Colonic mucosa (tissue), 4 donors: ENCODE data around the gene SCN5A. TPM values are rescaled to one million over a fixed set of nuclear protein-coding genes. Genes with fewer than 3 reads are reported as not detected.

Source experiments
- DNase-seq: peaks from one replicate; pipeline ENCODE4 v3.0.0-alpha.2; 2020
- H3K27ac ChIP-seq: fragments of 200-600 bp; one replicate; pipeline ENCODE4 v1.8.0; 2021
- H3K27me3 ChIP-seq: fragments of 200-600 bp; one replicate; pipeline ENCODE4 v1.8.0; 2021
- H3K36me3 ChIP-seq: fragments of 200-600 bp; one replicate; pipeline ENCODE4 v1.8.0; 2021
- H3K4me1 ChIP-seq: fragments of 200-600 bp; one replicate; pipeline ENCODE4 v1.8.0; 2021; ENCODE audit warnings: mild to moderate bottlenecking
- H3K4me3 ChIP-seq: fragments of 200-600 bp; one replicate; pipeline ENCODE4 v1.8.0; 2021
- H3K9ac ChIP-seq, 2 donors: one replicate each; pipeline ENCODE4 v1.7.0; 2013; ENCODE audit warnings: control low read depth in 2 of 2, low read depth in 2 of 2, low read length in 2 of 2
- H3K9me3 ChIP-seq: fragments of 200-600 bp; one replicate; pipeline ENCODE4 v1.8.0; 2021
- intact Hi-C: fragments of 100-400 bp; cut with DNase I; formaldehyde crosslinking; loops from one replicate; pipeline ENCODE4 v1.14.1; 2022
- total RNA-seq, 2 donors: library from RNA; stranded (reverse); fragmentation: NEBNext Ultra II Directional in 1 of 2; extraction: Animal tissue kit (Norgen Biotek cat#: 25700) in 1 of 2; gene quantifications; one replicate each; pipeline ENCODE4 v1.2.1, GENCODE V29; 2021
- TF ChIP-seq, protein P1 (sequence below): fragments of 200-600 bp; IDR thresholded peaks from one replicate; pipeline ENCODE4 v1.8.0; 2022; ENCODE audit warnings: antibody characterized with exemption, mild to moderate bottlenecking
- donor health status: healthy.
- donor health status: DM: no; HTN: no; CAD: no.
- donor health status: DM: no; HTN: no; CAD: no.

SCN5A gene
- total RNA-seq, 2 donors from 2014 or later = 0.32 to 0.45 TPM

DNA sequence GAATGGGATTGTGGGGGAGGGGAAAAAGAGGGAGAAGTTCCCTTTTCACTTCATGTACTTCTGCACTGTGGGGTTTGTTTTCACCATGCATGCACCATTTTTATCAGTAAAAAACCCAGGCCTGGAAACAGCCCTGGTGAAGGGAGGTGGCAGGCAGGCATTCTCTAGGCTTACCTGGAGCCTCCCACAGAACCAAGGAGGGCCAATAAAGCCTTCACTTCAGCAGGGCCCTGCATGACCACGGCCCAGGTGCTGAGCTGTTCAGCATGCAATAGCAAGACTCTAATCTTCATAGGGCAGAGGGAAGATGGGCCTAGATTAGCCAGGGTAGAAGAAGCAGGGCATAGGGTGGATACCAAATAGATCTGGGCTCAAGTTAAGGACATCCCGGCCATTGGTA lies 49.6 kb downstream of the SCN5A start:
- Histone ChIP-seq H3K4me3 (no peak overlapping the region), H3K9me3 (no peaks in the 10 kb centered on the region), H3K27ac (no peak overlapping the region), H3K27me3 (no peaks in the 10 kb centered on the region), H3K4me1 (no peaks in the 10 kb centered on the region), H3K36me3 (no peaks in the 10 kb centered on the region), H3K9ac (no peak overlapping the region)
- intact Hi-C loops = no loop called here
- TF ChIP-seq, protein P1, sequence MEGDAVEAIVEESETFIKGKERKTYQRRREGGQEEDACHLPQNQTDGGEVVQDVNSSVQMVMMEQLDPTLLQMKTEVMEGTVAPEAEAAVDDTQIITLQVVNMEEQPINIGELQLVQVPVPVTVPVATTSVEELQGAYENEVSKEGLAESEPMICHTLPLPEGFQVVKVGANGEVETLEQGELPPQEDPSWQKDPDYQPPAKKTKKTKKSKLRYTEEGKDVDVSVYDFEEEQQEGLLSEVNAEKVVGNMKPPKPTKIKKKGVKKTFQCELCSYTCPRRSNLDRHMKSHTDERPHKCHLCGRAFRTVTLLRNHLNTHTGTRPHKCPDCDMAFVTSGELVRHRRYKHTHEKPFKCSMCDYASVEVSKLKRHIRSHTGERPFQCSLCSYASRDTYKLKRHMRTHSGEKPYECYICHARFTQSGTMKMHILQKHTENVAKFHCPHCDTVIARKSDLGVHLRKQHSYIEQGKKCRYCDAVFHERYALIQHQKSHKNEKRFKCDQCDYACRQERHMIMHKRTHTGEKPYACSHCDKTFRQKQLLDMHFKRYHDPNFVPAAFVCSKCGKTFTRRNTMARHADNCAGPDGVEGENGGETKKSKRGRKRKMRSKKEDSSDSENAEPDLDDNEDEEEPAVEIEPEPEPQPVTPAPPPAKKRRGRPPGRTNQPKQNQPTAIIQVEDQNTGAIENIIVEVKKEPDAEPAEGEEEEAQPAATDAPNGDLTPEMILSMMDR = no peak
- no peak for DNase-seq

DNA sequence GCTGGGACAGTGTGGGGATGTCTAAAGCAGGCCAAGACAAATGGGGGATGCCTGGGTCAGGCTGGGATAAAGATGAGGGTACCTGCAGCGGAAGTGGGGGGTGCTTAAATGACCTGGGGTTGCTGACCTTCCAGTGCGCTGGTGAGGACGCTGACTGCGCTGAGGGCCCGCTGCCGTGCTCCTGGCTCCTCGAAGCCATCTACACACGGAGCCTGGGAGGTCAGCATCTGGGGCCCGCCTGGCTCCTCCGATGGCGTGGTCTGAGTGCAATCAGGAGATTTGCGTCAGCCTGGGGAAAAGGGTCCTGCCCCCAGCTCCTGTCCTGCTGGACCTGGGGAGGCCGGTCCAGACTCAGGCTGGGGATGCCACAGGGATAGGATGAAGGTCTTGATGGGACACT lies 50.7 kb downstream of the SCN5A start:
- TF ChIP-seq, protein P1 = no peak
- Histone ChIP-seq H3K9ac (no peak overlapping the region), H3K36me3 (no peaks in the 10 kb centered on the region), H3K4me1 (no peaks in the 10 kb centered on the region), H3K4me3 (no peak overlapping the region), H3K27me3 (no peaks in the 10 kb centered on the region), H3K27ac (no peak overlapping the region), H3K9me3 (no peaks in the 10 kb centered on the region)
- intact Hi-C loops = no loop called here
- DNase-seq = no peak

DNA sequence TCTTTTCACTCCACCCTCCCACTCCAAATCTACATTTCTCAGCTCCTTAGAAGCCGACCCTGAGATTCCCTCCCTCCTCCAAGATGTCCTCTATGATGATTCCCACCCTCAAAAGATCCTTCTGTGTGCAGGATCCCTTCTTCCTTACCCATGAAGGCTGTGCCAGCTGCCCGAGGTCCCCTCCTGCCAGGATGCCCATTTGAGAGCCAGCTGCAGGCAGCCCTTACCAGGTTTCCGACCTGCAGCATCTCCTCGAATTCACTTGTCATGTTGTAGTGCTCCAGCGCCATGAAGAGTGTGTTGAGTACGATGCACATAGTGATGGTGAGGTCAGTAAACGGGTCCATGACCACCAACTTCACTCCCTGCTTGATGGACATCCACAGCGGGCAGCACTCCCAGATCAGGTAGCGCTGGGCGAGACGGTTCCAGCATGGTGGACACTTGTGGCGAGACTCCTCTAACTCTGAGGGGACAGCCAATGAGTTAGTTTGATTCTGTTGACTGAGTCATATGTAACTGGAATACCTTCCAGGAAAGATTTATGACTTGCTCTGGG lies 51.9 kb downstream of the SCN5A start:
- Histone ChIP-seq H3K4me1 (no peaks in the 10 kb centered on the region), H3K27me3 (no peaks in the 10 kb centered on the region), H3K4me3 (no peak overlapping the region), H3K36me3 (no peaks in the 10 kb centered on the region), H3K9me3 (no peaks in the 10 kb centered on the region), H3K27ac (no peak overlapping the region), H3K9ac (no peak overlapping the region)
- intact Hi-C loops = no loop called here
- no peak for DNase-seq
- TF ChIP-seq, protein P1 = no peak

DNA sequence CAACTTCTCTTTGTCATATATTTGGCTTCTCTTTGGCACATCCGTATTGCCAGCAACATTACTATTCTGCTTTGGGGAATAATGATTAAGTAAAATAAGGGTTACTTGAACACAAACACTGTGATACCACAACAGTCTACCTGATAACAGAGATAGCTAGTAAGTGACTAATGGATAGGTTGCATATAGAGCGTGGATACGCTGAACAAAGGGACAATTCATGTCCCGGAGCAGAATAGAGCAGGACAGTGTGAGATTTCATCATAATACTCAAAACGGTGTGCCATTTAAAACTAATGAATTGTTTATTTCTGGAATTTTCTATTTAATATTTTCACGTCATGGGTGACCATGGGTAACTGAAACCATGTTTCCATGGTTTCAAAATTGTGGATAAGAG lies 54.1 kb downstream of the SCN5A start:
- intact Hi-C loops = no loop called here

DNA sequence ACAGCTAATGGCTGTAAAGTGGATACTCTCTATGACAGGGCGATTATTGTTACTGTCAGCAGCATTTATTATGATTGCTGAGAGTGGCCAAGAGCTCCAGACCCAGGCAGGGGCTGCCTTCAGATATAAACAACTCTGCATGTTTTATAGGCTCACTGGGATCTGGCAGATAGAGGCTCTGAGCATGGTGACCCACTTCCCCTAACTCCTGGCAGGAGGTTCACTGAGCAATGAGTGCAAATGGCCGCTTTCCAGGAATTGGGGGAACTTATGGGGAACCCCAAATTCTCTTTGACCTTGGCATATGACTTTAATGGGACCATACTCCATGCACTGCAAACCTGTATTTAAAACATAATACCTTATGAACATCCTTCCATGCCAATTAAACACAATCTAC lies 59.0 kb downstream of the SCN5A start:
- TF ChIP-seq, protein P1 = no peak
- no peak overlapping the region for H3K9ac ChIP-seq
- H3K27ac ChIP-seq = no peak overlapping the region
- no peak for DNase-seq
- H3K27me3 ChIP-seq = no peaks in the 10 kb centered on the region
- no peaks in the 10 kb centered on the region for H3K36me3 ChIP-seq
- H3K4me3 ChIP-seq = no peak overlapping the region
- H3K9me3 ChIP-seq = no peaks in the 10 kb centered on the region
- intact Hi-C loops = no loop called here
- no peaks in the 10 kb centered on the region for H3K4me1 ChIP-seq

More for the DNA sequence above, 54.1 kb downstream of the SCN5A start:
- H3K4me3 ChIP-seq = no peak overlapping the region
- TF ChIP-seq, protein P1 = no peak
- H3K27ac ChIP-seq = no peak overlapping the region
- H3K27me3 ChIP-seq = no peaks in the 10 kb centered on the region
- H3K9ac ChIP-seq = no peak overlapping the region
- no peaks in the 10 kb centered on the region for H3K4me1 ChIP-seq
- no peak for DNase-seq
- H3K36me3 ChIP-seq = no peaks in the 10 kb centered on the region
- H3K9me3 ChIP-seq = no peaks in the 10 kb centered on the region
